ENCODE measurements around the gene PFDN4. TPM values are rescaled to one million over a fixed set of nuclear protein-coding genes. Genes with fewer than 3 reads are reported as not detected.
A peak's percentile ranks its signal among the peaks of the same experiment; 100 is the strongest.

Gene PFDN4
- total RNA-seq, 2 donors from 2014 or later, result 48.9 to 49.1 TPM

- Mint-ChIP-seq H3K9me3 (no peaks in the 10 kb centered on the region), H3K27ac (no peak overlapping the region), H3K27me3 (ENCODE audit: low read depth) (peaks cover 29% of the 10 kb centered on the region), H3K36me3 (ENCODE audit: insufficient read depth in 2 of 2) (no peaks in the 10 kb centered on the region), H3K4me1 (ENCODE audit: low read depth) (peaks cover under 1% of the 10 kb centered on the region), H3K4me3 (no peak overlapping the region)
- DNase-seq (no peak), ATAC-seq (replicated peaks in 1 of 2) (no peak)
Observed at GRCh38 chr20:54179946-54180345, 27.9 kb upstream of the PFDN4 start.

DNA sequence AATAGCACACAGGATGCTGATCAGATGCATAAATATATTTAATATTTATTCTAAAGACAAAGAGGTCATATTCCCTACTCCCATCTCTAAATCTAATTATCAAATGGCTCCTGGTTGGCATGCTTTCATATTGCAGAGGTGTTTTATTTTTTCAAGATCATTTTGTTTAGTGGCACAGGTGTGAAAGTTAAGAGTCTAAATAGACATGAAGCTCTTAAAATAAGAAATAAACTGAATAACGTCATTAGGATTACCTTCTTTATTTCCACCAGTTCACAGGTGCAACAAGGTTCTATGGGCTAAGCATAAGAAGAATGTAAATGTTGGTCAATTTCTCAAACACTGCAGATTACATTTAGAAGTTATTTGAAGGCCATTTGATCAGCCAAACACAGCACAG is 27.0 kb upstream of the PFDN4 start:
- Mint-ChIP-seq H3K27ac (no peak overlapping the region), H3K27me3 (ENCODE audit: low read depth) (peaks cover 21% of the 10 kb centered on the region), H3K4me1 (ENCODE audit: low read depth) (no peaks in the 10 kb centered on the region), H3K36me3 (ENCODE audit: insufficient read depth in 2 of 2) (no peaks in the 10 kb centered on the region), H3K4me3 (no peak overlapping the region), H3K9me3 (no peaks in the 10 kb centered on the region)
- DNase-seq, result no peak
- ATAC-seq (replicated peaks in 1 of 2), result no peak

DNA sequence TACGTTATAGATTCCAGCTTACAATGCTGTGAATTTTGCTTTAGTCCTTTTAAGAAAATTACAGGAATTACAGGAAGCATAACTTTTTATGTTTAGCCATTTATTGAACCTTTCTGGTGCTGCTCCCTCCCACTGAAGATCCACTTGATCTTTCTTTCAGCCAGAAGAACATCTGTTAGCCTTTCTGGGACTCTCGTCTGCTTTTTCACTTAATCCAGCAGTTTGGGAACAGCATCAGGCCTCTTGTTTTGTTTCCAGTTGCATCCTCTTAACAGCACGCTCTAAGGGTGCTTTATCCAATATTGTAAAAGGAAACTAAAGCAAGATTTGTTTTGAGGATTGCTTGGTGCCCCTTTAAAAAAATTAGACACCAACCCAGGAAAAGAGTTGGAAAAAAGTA is 23.8 kb upstream of the PFDN4 start:
- Mint-ChIP-seq H3K27ac (no peak overlapping the region), H3K9me3 (no peaks in the 10 kb centered on the region), H3K27me3 (ENCODE audit: low read depth) (peaks cover 21% of the 10 kb centered on the region), H3K4me1 (ENCODE audit: low read depth) (no peaks in the 10 kb centered on the region), H3K36me3 (ENCODE audit: insufficient read depth in 2 of 2) (no peaks in the 10 kb centered on the region), H3K4me3 (no peak overlapping the region)
- DNase-seq, result no peak
- no peak for ATAC-seq (replicated peaks in 1 of 2)

- Mint-ChIP-seq H3K9me3 (no peaks in the 10 kb centered on the region), H3K27ac (no peak overlapping the region), H3K36me3 (ENCODE audit: insufficient read depth in 2 of 2) (no peaks in the 10 kb centered on the region), H3K27me3 (ENCODE audit: low read depth) (peaks cover 21% of the 10 kb centered on the region), H3K4me1 (ENCODE audit: low read depth) (no peaks in the 10 kb centered on the region), H3K4me3 (no peak overlapping the region)
- no peak for DNase-seq
- ATAC-seq (replicated peaks in 1 of 2), result no peak
Observed at GRCh38 chr20:54184904-54185626, 22.8 kb upstream of the PFDN4 start.

DNA sequence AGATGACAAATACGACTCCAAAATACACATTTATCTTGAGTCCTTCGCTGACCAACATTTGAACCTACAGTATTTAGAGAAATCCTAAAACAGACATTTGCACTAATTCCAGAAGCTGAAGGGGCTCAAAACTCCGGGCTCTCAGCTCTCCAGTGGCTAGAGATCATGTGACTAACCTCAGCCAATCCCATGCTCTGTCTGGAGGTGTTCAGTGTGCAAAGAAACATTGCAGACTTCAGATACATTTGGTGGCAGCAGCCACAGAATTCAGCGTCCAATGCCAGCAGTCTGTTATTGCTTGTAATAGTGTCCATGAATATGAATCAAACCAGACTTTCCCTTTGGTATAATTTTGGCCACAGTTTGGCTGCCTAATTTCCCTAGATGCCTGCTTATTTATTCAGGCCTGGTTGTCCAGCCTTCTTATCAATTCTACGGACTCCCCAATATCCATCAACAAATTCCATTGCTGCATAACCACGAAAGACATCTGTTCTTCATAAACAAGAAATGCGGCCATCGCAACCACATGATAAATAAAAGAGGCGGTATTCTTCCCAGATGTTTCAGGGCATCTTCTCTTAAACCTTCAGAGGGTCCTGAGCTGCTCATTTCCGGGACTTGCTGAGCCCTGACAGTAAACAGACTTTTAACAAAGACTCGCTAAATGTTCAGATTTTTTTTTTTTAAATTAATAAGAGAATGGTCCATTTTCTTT is 19.6 kb upstream of the PFDN4 start:
- H3K4me1 Mint-ChIP-seq (ENCODE audit: low read depth), result no peaks in the 10 kb centered on the region
- H3K27me3 Mint-ChIP-seq (ENCODE audit: low read depth), result peaks cover 24% of the 10 kb centered on the region
- no peaks in the 10 kb centered on the region for H3K36me3 Mint-ChIP-seq (ENCODE audit: insufficient read depth in 2 of 2)
- H3K9me3 Mint-ChIP-seq, result no peaks in the 10 kb centered on the region
- no peak for DNase-seq
- no peak overlapping the region for H3K4me3 Mint-ChIP-seq
- H3K27ac Mint-ChIP-seq, result no peak overlapping the region
- ATAC-seq (replicated peaks in 1 of 2), result no peak

GRCh38 chr20:54189630-54190029 is 18.3 kb upstream of the PFDN4 start:
- H3K4me3 Mint-ChIP-seq, result no peak overlapping the region
- ATAC-seq (replicated peaks in 1 of 2) (no peak), DNase-seq (no peak)
- no peaks in the 10 kb centered on the region for H3K4me1 Mint-ChIP-seq (ENCODE audit: low read depth)
- peaks cover 21% of the 10 kb centered on the region for H3K27me3 Mint-ChIP-seq (ENCODE audit: low read depth)
- no peaks in the 10 kb centered on the region for H3K36me3 Mint-ChIP-seq (ENCODE audit: insufficient read depth in 2 of 2)
- no peak overlapping the region for H3K27ac Mint-ChIP-seq
- H3K9me3 Mint-ChIP-seq, result no peaks in the 10 kb centered on the region

DNA sequence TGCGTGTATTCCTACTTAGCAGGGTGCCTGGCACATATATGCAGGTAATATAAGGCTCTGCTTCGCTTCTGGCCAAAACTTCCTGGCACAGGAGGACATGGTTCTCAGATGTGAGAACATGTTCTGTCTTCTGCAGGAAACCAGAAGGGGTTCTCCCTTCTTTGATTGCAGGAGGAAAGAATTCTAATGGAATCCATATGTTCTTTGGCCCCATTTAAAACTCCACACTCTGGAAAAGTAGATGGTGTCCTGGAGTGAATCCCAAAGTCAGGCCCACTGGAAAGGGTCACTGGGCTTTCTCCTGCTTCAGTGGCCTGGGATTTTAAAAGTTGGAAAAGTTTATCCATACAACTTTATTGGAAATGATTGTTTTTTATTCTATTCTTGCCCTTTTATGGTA is 17.7 kb upstream of the PFDN4 start:
- H3K27ac Mint-ChIP-seq, result no peak overlapping the region
- peaks cover 21% of the 10 kb centered on the region for H3K27me3 Mint-ChIP-seq (ENCODE audit: low read depth)
- no peaks in the 10 kb centered on the region for H3K9me3 Mint-ChIP-seq
- H3K36me3 Mint-ChIP-seq (ENCODE audit: insufficient read depth in 2 of 2), result no peaks in the 10 kb centered on the region
- DNase-seq (no peak), ATAC-seq (replicated peaks in 1 of 2) (no peak)
- no peaks in the 10 kb centered on the region for H3K4me1 Mint-ChIP-seq (ENCODE audit: low read depth)
- no peak overlapping the region for H3K4me3 Mint-ChIP-seq

GRCh38 chr20:54193817-54194216 is 14.1 kb upstream of the PFDN4 start:
- Mint-ChIP-seq H3K4me3 (no peak overlapping the region), H3K9me3 (no peaks in the 10 kb centered on the region), H3K4me1 (ENCODE audit: low read depth) (no peaks in the 10 kb centered on the region), H3K36me3 (ENCODE audit: insufficient read depth in 2 of 2) (no peaks in the 10 kb centered on the region), H3K27me3 (ENCODE audit: low read depth) (peaks cover 21% of the 10 kb centered on the region), H3K27ac (no peak overlapping the region)
- DNase-seq (no peak), ATAC-seq (replicated peaks in 1 of 2) (no peak)

DNA sequence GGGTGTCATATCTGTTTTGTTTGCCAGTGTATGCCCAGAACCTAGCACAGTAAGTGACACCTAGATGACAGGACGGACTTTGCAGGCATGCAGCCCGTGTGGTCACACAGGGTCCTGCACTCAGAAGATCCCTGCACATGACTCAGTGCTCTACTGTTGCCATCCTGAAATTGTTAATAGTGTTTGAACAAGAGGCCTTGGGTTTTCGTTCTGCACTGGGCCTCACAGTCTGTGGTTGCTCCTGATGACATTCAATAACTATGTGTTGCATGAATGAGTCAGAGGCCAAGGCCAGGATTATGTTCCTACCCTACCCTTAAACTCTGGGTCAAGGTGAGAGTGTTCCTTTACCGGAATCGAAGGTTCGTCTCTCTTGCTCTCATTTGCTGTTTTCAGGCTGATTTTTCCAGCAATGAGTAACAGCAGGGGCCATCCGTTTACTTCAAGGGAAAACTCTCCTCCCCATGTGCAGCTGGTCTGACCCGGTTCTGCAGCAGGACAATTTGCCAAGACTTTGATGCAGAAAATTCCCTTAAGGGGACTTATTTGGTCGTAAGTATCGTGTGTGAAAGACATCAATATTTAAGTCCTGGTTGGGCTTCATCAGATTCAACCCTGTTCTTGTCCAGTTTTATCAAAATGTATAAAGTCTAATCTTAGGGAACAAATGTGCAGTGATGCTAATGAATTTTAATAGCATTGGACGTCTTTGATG is 13.0 kb upstream of the PFDN4 start:
- no peak for DNase-seq
- Mint-ChIP-seq H3K36me3 (ENCODE audit: insufficient read depth in 2 of 2) (no peaks in the 10 kb centered on the region), H3K27me3 (ENCODE audit: low read depth) (peaks cover 21% of the 10 kb centered on the region), H3K27ac (no peak overlapping the region), H3K4me1 (ENCODE audit: low read depth) (no peaks in the 10 kb centered on the region), H3K4me3 (no peak overlapping the region), H3K9me3 (no peaks in the 10 kb centered on the region)
- ATAC-seq (replicated peaks in 1 of 2), result no peak

GRCh38 chr20:54195483-54196472 is 12.1 kb upstream of the PFDN4 start:
- H3K36me3 Mint-ChIP-seq (ENCODE audit: insufficient read depth in 2 of 2), result no peaks in the 10 kb centered on the region
- no peaks in the 10 kb centered on the region for H3K4me1 Mint-ChIP-seq (ENCODE audit: low read depth)
- DNase-seq (no peak), ATAC-seq (replicated peaks in 1 of 2) (no peak)
- H3K9me3 Mint-ChIP-seq, result no peaks in the 10 kb centered on the region
- H3K27me3 Mint-ChIP-seq (ENCODE audit: low read depth), result peaks cover 21% of the 10 kb centered on the region
- no peak overlapping the region for H3K27ac Mint-ChIP-seq
- no peak overlapping the region for H3K4me3 Mint-ChIP-seq

GRCh38 chr20:54197621-54198604 is 10.0 kb upstream of the PFDN4 start:
- H3K4me3 Mint-ChIP-seq, result no peak overlapping the region
- no peaks in the 10 kb centered on the region for H3K36me3 Mint-ChIP-seq (ENCODE audit: insufficient read depth in 2 of 2)
- no peak for DNase-seq
- no peaks in the 10 kb centered on the region for H3K4me1 Mint-ChIP-seq (ENCODE audit: low read depth)
- no peak overlapping the region for H3K27ac Mint-ChIP-seq
- H3K9me3 Mint-ChIP-seq, result no peaks in the 10 kb centered on the region
- peaks cover 7% of the 10 kb centered on the region for H3K27me3 Mint-ChIP-seq (ENCODE audit: low read depth)
- no peak for ATAC-seq (replicated peaks in 1 of 2)

DNA sequence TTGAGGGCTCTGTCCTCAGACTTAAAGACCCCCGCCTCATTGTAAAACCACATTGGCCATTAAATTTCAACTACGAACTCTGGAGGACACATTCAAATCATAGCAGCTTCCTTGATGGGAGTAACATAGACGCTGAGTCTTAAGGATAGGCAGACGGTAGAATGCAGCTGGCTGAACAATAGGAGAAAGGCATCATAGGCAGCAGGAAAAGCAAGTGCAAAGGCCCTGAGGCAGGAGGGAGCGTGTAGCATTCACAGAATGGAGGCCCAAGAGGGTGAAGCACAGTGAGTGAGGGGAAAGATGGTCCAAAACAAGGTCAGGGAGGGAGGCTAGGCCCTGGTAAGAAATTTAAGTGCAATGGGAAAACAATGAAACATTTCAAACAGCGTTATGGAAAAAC is 8.6 kb upstream of the PFDN4 start:
- DNase-seq (no peak), ATAC-seq (replicated peaks in 1 of 2) (peak in 1 of 2 donors; percentile 18)
- Mint-ChIP-seq H3K27ac (no peak overlapping the region), H3K4me3 (no peak overlapping the region), H3K9me3 (no peaks in the 10 kb centered on the region), H3K4me1 (ENCODE audit: low read depth) (no peaks in the 10 kb centered on the region), H3K27me3 (ENCODE audit: low read depth) (no peaks in the 10 kb centered on the region), H3K36me3 (ENCODE audit: insufficient read depth in 2 of 2) (no peaks in the 10 kb centered on the region)

Data from activated T-cell treated with anti-CD3 and anti-CD28 coated beads, Interleukin-2, amount 50 U/mL, for 72 hours (primary cell).